B cell (primary cell): ENCODE data around the gene CCDC196. TPM values are rescaled to one million over a fixed set of nuclear protein-coding genes. Genes with fewer than 3 reads are reported as not detected.

ENCODE experiments used
- ATAC-seq: fragments of 200-7000 bp; cut with Tn5 transposase; one replicate; pipeline ENCODE4 v1.10.0; 2021; ENCODE audit warnings: low read depth, mild to moderate bottlenecking, moderate number of reproducible peaks, moderate library complexity
- CTCF ChIA-PET: fragments of 350-600 bp; sonication (Branson Sonifier 250); formaldehyde crosslinking; loops from one replicate; lab custom pipeline; 2021; ENCODE audit warnings: antibody characterized with exemption, inconsistent platforms; lab: Charles Lee
- POLR2A ChIA-PET: fragments of 350-600 bp; sonication (Branson Sonifier 250); formaldehyde crosslinking; loops from one replicate; lab custom pipeline; 2021; ENCODE audit warnings: antibody characterized with exemption; lab: Charles Lee
- DNase-seq: peaks from one replicate; pipeline ENCODE4 v3.0.0; 2013
- H2AFZ ChIP-seq: 2 replicates; pipeline ENCODE4 v1.6.1; 2012; ENCODE audit warnings: mild to moderate bottlenecking, low read depth, low read length; ENCODE audit not compliant: insufficient read depth, poor library complexity, severe bottlenecking
- H3K27ac ChIP-seq, 2 donors: 1 replicate in 1 of 2; 2 replicates in 1 of 2; pipeline ENCODE4 v1.5.1; 2012 to 2013; ENCODE audit warnings: low read length in 2 of 2, mild to moderate bottlenecking in 2 of 2, moderate library complexity in 1 of 2
- H3K27me3 ChIP-seq, 4 experiments: fragments of 200-600 bp in 1 of 4; sonication (generic) in 1 of 4; replicated peaks in 1 of 4; 1 replicate in 2 of 4; 2 replicates in 2 of 4; pipeline versions ENCODE4 v1.6.1 to v1.7.0; 2013 to 2016; ENCODE audit warnings: low read length in 3 of 4, mild to moderate bottlenecking in 2 of 4, mixed read lengths in 1 of 4, moderate library complexity in 1 of 4; ENCODE audit not compliant: insufficient read depth in 4 of 4, control insufficient read depth in 3 of 4; ENCODE audit errors: control extremely low read depth in 1 of 4
- H3K36me3 ChIP-seq, 2 experiments: replicated peaks in 1 of 2; 1 replicate in 1 of 2; 2 replicates in 1 of 2; pipeline versions ENCODE4 v1.6.1 to v1.7.1; 2013; ENCODE audit warnings: low read length in 1 of 2; ENCODE audit not compliant: insufficient read depth in 2 of 2, control insufficient read depth in 1 of 2; ENCODE audit errors: control extremely low read depth in 1 of 2, extremely low read depth in 1 of 2
- H3K4me1 ChIP-seq, 2 donors: fragments of 200-600 bp in 1 of 2; sonication (generic) in 1 of 2; 1 replicate in 1 of 2; 2 replicates in 1 of 2; pipeline versions ENCODE4 v1.5.1 to v1.6.1; 2013 to 2017; ENCODE audit warnings: low read length in 2 of 2; ENCODE audit not compliant: control insufficient read depth in 2 of 2, insufficient read depth in 2 of 2
- H3K4me2 ChIP-seq: replicated peaks from 2 replicates; pipeline ENCODE3; 2012; ENCODE audit warnings: mild to moderate bottlenecking, low read depth, low read length; ENCODE audit not compliant: poor library complexity, severe bottlenecking
- H3K4me3 ChIP-seq, 5 experiments: fragments of 200-600 bp in 1 of 5; sonication (generic) in 1 of 5; 1 replicate in 3 of 5; 2 replicates in 2 of 5; pipeline versions ENCODE4 v1.5.1 to v1.7.0; 2011 to 2016; ENCODE audit warnings: low read length in 4 of 5, mild to moderate bottlenecking in 4 of 5, low read depth in 2 of 5, control low read depth in 1 of 5, moderate library complexity in 1 of 5; ENCODE audit not compliant: insufficient read depth in 1 of 5; ENCODE audit errors: control extremely low read depth in 1 of 5, extremely low read depth in 1 of 5
- H3K79me2 ChIP-seq: fragments of 200-600 bp; sonication (generic); one replicate; pipeline ENCODE4 v1.6.0; 2016; ENCODE audit warnings: low read length; ENCODE audit not compliant: control insufficient read depth, insufficient read depth
- H3K9ac ChIP-seq: fragments of 200-600 bp; sonication (generic); 2 replicates; pipeline ENCODE4 v1.6.1; 2017; ENCODE audit warnings: mild to moderate bottlenecking, low read length, moderate library complexity
- H3K9me3 ChIP-seq, 3 donors: one replicate each; pipeline versions ENCODE4 v1.6.1 to v1.7.1; 2013; ENCODE audit warnings: low read length in 2 of 3; ENCODE audit not compliant: control insufficient read depth in 2 of 3, insufficient read depth in 1 of 3; ENCODE audit errors: control extremely low read depth in 1 of 3
- H4K20me1 ChIP-seq: 2 replicates; pipeline ENCODE4 v1.6.0; 2012; ENCODE audit warnings: mild to moderate bottlenecking, low read length; ENCODE audit not compliant: insufficient read depth, control insufficient read depth, poor library complexity, severe bottlenecking
- H3K27ac Mint-ChIP-seq: one replicate; pipeline ENCODE4 v1.8.0; 2021; ENCODE audit warnings: mixed read lengths
- H3K27me3 Mint-ChIP-seq: one replicate; pipeline ENCODE4 v1.8.0; 2021; ENCODE audit warnings: mixed read lengths
- H3K4me1 Mint-ChIP-seq: one replicate; pipeline ENCODE4 v1.8.0; 2021; ENCODE audit warnings: mixed read lengths
- H3K4me3 Mint-ChIP-seq: one replicate; pipeline ENCODE4 v1.8.0; 2021; ENCODE audit warnings: mixed read lengths
- H3K9me3 Mint-ChIP-seq: one replicate; pipeline ENCODE4 v1.8.0; 2022; ENCODE audit warnings: mixed read lengths; ENCODE audit not compliant: insufficient read depth
- EZH2 ChIP-seq: IDR thresholded peaks from 2 replicates; pipeline ENCODE4 v1.6.1; 2012; ENCODE audit warnings: borderline replicate concordance, low read depth, mild to moderate bottlenecking, moderate library complexity, low read length; ENCODE audit not compliant: insufficient read depth, poor library complexity, severe bottlenecking
- WGBS: methylation state at CpG from one replicate; pipeline ENCODE4 v1.1.5; 2013; ENCODE audit warnings: missing lambda C conversion rate; ENCODE audit not compliant: insufficient coverage; 5-methylcytosine and 5-hydroxymethylcytosine counted together
- intact Hi-C: fragments of 100-400 bp; cut with micrococcal nuclease; formaldehyde crosslinking; loops from one replicate; pipeline ENCODE4 v1.10.0; 2022
- polyA plus RNA-seq: library from polyadenylated mRNA; depleted of rRNA; stranded (reverse); fragments of >200 nt; gene quantifications from 2 replicates; pipeline ENCODE4 v1.2.3, GENCODE V29; 2012
- total RNA-seq, 2 donors: library from RNA; stranded (reverse); fragments of 120-200 nt in 1 of 2; gene quantifications; 1 replicate in 1 of 2; 2 replicates in 1 of 2; pipeline versions ENCODE4 v1.2.3 to v1.2.4, GENCODE V29; 2013 to 2022
- TF ChIP-seq, protein P1 (sequence below): fragments of 200-600 bp; IDR thresholded peaks from one replicate; pipeline ENCODE4 v1.8.0; 2022; ENCODE audit warnings: antibody characterized with exemption, mild to moderate bottlenecking

CCDC196 gene
- total and polyA plus RNA-seq, 2 donors (not counting 1 experiment from before 2014, with no cell fraction given) = not detected

DNA sequence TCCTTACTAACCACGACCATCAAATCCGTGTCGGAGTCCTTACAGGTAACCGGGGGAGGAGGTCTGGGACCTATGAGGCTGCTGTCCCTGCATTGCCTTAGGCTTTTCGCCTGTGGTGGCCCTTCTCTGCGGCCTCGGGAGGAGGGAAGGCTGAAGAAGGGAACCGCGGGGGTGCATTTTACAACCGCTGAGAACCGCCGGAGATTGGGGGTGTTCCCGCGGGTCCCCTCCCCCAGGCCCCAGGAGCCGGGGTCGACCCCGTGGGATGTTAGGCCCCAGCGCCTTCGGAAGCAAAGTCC, 22.3 kb downstream of the CCDC196 start:
- H3K4me3 ChIP-seq = peak overlapping the region; percentile 74 to 90 (median 81)
- peak overlapping the region; percentile 36 to 66 for H3K27ac ChIP-seq
- peak overlapping the region; percentile 92 for H3K4me2 ChIP-seq
- POLR2A ChIA-PET = interaction anchor here (0.6 kb wide), 1 partner anchor 733 kb away, joined by 4 read pairs; the partner anchor contains the start of gene PALS1
- Mint-ChIP-seq H3K4me1 (peaks cover 25% of the 10 kb centered on the region), H3K27ac (peak overlapping the region; percentile 91), H3K27me3 (peaks cover 6% of the 10 kb centered on the region), H3K9me3 (no peaks in the 10 kb centered on the region), H3K4me3 (peak overlapping the region; percentile 99)
- CTCF ChIA-PET = interaction anchor here (1.0 to 1.9 kb wide), 2 partner anchors 17 to 702 kb away, joined by 3 to 6 read pairs; no protein-coding TSS in a partner anchor
- H3K79me2 ChIP-seq = peaks cover 4% of the 10 kb centered on the region
- no peaks in the 10 kb centered on the region for H3K36me3 ChIP-seq
- peaks cover 0 to 8% (median 0%) of the 10 kb centered on the region in 4 experiments for H3K27me3 ChIP-seq
- peak overlapping the region; percentile 79 for H3K9ac ChIP-seq
- H4K20me1 ChIP-seq = peaks cover 5% of the 10 kb centered on the region
- DNase-seq = no peak
- 0% methylated on average over 15 of the region's 19 CpGs for WGBS
- intact Hi-C loops = loop anchor here (1.0 to 5.0 kb wide), 3 partner anchors 733 to 1189 kb away; partner anchors contain the start of genes EIF2S1, PALS1 and RDH11
- H2AFZ ChIP-seq = peak overlapping the region; percentile 92
- ATAC-seq = no peak
- no peak for TF ChIP-seq EZH2
- TF ChIP-seq, protein P1, sequence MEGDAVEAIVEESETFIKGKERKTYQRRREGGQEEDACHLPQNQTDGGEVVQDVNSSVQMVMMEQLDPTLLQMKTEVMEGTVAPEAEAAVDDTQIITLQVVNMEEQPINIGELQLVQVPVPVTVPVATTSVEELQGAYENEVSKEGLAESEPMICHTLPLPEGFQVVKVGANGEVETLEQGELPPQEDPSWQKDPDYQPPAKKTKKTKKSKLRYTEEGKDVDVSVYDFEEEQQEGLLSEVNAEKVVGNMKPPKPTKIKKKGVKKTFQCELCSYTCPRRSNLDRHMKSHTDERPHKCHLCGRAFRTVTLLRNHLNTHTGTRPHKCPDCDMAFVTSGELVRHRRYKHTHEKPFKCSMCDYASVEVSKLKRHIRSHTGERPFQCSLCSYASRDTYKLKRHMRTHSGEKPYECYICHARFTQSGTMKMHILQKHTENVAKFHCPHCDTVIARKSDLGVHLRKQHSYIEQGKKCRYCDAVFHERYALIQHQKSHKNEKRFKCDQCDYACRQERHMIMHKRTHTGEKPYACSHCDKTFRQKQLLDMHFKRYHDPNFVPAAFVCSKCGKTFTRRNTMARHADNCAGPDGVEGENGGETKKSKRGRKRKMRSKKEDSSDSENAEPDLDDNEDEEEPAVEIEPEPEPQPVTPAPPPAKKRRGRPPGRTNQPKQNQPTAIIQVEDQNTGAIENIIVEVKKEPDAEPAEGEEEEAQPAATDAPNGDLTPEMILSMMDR = no peak
- no peaks in the 10 kb centered on the region for H3K9me3 ChIP-seq
- peaks cover 7 to 18% of the 10 kb centered on the region in 2 donors for H3K4me1 ChIP-seq
